HK-2 (cell line): ENCODE data around the gene STK35.

ENCODE experiments used
- DNase-seq: peaks from one replicate; pipeline ENCODE4 v3.0.0-alpha.2; 2018; ENCODE audit not compliant: unreplicated experiment

The STK35 gene

DNA sequence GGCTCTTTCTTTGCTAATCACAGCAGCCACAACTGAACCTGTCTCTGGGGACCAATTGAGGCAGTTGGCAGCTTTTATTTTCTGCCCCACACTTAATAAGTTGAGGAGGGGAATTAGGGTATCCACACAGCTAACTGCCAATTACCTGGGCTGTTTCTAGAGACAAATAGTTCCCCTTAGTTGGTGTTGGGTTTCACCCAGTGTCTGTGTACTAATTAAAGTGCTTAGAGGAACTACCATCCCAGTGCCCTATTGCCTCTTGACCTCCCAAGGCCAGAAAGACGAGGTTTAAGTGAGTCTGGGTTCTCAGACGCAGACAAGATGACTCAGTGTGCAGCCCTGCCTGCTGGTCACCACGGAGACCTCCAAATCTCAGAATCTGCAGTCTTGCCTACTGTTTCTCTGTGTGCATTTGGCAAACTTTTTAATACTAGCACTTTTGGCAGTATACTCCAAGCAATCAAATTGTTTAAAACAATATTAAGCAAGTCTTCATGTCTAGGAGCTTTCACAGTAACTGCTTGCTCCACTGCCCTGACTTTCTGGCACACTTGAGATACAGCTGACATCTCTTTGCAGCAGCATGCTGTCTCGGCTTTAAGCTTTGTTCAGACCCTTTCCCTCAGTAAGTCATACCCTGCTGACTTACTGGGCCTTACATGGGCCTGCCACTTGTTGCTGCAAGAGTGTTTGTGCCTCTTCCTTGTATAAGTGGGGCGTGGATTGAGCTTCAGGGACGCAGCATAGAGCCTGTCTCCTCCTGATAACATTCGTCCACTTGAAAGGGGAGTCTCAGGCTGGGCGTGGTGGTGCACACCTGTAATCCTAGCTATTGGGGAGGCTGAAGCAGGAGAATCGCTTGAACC lies 31.9 kb downstream of the STK35 start:
- DNase-seq = peak; percentile 44

DNA sequence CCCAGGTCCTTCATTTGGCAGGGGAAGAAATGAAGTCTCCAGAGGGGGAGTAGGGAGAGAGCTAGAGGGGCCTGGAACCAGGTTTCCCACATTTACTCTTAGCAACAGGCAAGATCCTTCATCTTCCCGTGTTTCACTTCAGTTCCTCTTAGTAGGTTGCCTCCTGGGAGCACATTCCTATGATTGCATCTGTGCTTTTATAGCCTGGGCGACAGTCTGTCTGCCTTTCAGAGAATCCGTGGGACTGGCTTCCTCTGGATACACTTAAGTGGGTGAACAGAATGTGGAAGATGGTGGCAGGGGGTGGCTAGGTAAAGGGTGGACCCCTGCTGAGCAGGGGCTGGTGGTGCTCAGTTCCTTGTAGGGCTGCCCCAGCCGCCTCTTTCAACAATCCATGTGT lies 33.4 kb downstream of the STK35 start:
- DNase-seq = no peak

DNA sequence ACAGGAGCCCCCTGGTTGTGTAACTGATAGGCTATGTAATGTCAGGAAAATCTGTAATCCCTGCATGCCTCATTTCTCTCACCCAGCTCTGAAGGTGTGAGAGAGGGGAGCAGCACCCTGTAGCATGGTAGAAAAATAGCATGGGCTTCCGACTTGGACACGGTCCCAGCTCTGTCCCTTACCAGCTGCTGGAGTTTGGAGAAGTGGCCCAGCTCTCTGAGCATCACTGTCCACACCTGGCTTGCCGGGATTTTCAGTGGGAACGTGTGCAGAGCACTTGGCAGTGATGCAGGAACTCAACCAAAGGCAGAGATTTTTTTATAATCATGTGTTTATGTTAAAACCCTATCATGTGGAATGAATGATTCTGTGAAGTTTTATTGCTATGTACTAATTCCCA lies 34.6 kb downstream of the STK35 start:
- no peak for DNase-seq

DNA sequence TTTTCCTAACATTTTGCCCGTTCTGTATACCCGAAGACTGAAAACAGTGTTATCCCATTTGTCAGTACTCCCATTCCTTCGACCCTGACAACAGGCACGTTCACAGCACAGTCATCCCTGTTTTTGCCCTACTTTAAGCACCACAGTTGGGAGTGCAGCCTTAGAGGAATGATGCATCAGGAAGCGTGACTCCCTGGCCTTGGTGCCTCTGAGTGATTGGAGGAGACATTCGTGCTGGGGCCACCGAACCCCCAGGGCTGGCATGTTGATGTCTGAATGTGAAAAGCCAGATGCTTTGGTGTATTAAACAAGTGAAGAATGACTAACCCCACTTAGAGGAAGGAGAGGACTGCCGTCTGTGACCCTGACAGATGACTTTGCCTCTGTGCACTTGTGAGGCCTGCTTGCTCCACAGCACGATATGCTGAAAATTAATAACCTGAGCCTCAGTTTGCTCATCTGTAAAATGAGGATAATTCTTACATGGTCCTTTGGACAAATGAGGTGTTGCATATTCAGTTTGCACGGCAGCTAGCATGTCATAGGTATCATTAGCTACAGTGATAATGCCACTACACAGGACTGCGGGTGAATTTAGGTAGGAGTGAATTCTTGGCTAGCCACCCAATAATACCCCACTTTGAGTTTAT lies 36.0 kb downstream of the STK35 start:
- DNase-seq = no peak

DNA sequence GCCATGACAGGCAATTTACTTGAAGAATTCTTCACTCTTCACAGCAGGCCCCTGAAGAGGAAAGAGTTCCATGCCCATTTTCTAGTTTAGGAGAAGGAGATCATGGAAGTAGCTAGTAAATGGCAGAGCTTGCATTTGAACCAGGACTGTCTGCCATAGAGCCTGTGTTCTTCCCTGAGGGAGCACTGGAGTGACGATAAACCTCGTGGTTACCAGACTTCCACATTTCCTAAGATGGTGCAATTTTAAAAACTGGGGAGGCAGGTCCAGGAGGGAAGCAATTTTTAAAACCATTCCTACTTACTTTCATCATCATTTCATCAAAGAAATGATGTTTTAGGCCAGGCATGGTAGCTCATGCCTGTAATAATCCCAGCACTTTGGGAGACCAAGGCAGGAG lies 36.8 kb downstream of the STK35 start:
- DNase-seq = no peak

DNA sequence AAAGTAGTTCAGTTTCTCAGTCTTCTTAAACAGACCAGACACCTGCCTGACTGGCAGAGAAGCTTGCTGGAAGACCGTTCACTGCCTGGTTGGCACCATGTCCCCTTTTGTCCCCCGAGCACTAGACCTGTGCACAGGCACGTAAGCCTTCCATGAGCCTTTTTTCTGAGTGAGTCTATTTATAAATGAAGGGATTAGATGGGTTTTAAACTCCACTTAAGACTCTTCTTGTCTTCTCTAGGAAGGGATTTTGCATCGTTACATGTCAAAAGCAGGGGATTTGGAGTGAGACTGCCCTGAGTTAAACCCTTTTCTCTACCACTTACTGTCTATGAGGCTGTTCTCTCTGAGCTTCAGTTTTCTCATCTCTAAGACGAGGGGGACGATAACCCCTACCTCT lies 37.6 kb downstream of the STK35 start:
- no peak for DNase-seq

DNA sequence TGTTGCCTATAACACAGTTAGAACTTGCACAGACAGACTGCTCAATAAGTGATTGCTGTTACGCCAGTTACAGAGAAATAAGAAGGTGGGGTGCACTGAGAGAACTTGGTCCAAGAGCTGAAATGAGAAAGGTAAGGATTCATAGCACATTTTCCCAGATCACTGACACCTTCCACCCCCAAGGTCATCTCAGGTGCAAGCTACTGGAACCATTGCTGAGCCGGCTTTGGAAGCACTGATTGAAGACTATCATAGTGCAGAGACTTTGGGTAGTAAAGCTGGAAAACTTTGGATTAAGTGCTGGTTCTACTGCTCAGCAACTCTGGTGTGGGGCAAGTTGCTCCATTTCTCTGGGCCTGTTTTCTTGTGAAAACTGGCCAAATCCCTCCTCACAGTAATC lies 38.1 kb downstream of the STK35 start:
- DNase-seq = no peak

DNA sequence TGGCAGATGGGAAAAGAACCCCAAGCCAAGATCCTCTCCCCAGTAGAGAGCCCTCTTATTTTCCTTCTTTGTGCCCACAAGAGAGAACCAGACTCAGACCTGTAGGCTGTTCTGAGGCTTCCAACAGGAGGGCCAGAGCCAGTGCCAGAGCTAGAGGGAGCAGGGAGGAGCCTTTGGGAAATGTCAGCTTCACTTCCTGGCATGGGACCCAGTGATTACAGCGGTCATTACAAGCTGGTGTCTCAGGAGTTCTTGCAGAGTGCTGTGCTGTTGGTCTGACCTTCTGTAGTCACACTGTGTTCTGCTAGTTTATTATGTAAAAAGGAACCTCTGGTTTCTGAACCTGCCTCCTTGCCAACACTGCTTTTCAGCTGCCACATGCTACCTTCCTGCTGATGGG lies 38.9 kb downstream of the STK35 start:
- no peak for DNase-seq

DNA sequence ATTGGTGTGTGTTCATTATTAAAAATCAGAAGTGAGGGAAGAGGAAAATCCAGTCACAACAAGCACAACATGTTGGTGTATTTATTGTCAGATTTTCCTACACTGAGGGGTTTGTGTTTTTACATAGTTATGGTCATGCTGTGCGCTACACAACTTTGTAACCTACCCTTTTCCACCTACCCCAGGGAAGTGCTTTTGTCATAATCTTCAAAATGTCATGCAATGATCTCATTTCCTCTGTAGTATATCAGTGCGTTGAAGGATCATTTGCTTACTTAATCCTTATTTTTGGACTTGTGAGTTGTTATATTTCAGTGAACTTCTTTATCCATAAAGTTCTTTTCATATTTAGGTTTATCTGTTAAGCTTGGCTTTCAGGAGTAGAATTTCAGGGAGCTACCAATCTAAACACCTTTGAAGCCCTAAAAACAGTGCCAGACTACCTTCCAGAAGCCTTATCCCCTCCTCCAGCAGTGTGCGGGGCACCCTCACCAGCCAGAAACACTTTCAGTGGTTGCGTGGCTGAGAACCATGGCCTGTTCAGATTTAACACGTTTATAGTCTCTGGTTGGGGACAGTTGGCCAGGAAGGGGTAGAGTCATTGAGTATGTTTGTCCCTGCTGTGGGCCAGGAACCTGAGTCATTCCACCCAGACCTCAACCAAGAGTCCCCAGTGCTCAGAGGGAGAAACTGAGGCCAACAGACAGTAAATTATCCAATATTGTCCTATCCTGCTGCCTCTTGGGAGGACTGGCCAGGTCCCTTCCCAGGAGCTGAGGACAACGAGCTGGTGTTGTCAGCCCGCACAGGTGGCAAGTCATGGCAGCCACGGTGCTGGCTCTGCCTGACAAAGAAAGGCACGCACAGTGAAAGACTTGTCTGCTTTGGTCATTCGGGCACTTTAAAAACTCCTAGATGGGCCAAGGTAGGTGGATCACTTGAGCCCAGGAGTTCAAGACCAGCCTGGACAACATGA lies 40.3 kb downstream of the STK35 start:
- DNase-seq = no peak

DNA sequence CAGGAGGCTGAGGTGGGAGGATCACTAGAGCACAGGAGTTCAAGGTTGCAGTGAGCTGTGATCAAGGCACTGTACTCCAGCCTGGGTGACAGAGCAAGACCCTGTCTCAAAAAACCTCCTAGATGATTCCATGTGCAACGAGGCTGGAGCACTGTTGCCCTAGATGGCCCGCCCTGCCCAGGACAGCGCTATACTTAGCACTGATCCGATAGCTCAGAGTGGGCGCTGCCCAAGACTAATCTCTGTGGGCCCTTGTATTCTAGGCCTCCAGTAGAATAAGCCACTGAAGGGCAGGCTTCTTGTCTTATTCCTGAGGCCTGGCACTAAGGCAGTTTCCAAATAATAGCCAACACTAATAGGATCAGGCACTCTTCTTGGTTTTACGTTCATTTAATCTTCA lies 41.0 kb downstream of the STK35 start:
- no peak for DNase-seq

DNA sequence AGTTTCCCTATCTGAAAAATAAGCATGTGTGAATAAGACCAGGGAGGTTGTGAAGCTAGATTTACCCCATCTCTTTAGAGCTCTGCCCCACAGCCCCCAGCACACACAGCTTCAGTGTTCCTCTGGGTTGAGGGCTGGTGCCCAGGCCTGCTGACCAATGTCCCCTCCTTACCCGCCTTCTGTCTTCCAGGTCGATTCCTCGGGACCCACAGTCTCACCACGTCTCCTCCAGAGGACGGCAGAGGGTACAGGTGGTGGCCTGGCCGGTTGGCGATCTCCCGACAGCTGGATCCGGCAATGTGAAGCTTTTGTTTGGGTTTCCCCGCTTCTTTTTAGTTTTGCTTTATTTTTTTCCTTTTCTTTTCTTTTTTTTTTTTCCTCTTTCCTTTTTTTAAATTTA lies 42.0 kb downstream of the STK35 start:
- no peak for DNase-seq

DNA sequence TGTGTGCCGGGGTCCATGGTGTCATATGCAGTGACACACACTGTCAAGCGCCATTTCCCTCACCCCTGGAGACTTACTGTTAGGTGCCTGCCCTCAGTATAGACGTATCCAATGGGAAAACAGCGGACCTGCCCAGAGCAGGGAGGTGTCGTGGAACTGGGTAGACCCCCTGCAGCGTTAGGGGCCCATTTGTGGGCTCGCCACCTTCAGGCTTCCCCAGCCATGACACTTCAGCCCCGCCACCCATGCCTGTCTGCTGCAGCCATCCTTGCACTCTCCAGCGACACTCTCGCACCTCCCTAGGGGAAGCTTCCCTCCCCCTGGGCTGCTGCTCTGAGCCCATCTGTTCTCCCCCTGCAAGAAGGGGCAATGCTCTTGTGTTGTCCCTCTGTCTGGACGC lies 43.2 kb downstream of the STK35 start:
- no peak for DNase-seq

DNA sequence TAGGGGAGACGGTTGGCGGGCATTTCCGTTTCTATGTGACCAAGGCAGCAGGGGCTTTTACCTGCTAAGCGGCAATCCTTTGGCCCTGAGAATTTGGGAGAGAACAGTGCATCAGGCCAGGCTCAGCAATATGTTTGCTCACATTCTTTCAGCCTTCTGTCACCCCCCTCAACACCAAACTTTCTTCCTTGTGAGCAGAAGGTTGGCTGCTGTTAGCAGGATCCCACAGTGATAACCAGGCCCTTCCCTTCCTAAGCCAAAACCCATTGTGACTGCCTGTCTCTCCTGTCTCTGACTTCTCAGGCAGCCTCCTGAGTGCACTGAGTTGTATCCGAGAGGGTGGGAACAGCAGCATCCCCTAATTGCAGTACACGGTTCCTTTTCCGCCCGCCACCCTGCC lies 43.7 kb downstream of the STK35 start:
- no peak for DNase-seq

DNA sequence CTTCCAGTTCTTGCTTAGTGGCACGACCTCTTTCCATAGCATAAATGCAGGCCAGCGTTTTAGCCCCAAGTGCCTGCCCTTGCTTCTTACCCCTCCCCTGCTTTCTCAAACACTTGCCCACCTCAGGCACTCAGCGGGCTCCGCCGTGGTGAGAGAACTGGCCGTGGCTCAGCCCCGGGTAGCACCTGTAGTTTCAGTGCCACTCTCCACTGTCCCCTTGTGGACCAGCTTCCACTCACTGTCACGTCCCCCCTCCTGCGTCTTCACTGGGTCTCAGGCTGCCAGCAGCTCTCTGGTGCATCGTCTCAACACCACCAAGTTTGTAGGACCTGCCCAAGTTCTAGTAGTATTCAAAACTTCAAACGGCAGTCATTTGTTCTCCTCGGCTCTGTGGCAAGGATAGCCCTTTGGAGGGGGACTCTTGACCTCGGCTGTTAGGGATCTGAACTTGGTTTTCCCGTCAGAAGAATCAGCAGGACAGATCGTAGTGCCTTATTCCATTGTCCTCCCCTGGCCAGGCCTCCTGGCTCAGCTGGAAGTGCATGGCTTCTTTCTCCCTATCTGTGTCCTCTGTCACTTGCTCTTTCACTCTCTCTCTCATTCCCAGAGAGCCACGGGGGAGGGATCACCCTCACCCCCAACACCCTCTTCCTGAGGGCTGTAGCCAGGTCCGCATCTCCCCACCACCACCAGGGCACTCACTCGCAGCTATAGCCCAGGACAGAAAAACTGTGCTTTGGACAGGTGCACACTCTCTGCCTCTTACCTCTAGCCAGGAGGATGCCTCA lies 44.6 kb downstream of the STK35 start:
- no peak for DNase-seq

DNA sequence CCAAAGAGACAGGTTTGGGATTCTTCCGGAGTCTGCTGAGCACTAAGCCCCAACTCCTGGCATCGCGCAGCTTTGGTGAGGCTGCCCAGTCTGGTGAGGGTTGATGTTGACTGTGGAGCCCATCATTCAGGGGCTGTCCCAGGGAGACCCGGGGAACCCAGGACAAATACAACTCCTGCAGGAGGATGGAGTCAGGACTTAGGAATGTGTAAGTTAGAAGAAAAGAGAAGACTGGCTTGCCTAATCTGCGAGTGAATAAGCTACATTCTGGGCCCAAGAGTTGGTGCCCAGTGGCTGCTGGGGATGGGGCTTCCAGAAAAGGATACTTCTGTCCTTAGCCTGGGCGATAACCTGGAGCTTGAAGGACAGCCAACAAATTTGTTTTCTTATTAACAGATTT lies 47.9 kb downstream of the STK35 start:
- DNase-seq = no peak

DNA sequence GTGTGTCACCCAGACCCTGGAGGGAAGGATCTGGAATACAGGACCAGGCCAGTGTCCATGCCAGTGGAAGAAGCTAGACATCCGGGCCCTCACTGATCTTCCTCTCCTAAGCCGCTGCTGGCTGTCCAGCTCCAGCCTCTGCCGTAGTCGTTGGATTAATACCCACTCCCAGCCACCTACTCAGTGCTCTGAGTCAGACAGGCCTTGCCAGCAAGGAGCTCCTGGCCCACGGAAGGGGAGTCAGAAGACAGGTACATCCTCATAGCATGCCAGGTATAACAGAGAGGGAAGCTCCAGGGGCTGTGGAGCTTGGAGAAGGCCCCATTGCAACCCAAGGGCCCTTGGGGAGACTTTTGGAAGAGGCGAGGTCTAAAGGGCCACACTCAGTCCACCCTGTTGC lies 49.0 kb downstream of the STK35 start:
- DNase-seq = no peak

DNA sequence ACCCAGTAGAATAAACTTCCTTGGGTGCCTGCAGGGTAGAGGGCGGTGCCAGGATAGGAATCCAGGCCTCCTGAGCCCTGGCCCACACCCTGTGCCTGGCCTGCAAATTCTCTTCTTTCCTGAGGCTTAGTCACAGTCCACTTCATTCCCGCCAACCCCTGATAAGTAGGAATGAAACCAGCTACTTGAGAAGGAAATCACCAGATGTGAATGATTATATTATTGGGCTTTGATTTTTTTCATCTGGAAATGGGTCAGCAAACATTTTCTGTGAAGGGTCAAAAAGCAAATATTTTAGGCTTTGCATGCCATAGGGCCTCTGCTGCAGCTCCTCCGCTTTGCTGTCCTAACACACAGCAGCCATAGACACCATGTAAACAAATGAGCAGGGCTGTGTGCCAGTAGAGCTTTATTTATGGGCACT lies 50.2 kb downstream of the STK35 start:
- DNase-seq = peak; percentile 46

DNA sequence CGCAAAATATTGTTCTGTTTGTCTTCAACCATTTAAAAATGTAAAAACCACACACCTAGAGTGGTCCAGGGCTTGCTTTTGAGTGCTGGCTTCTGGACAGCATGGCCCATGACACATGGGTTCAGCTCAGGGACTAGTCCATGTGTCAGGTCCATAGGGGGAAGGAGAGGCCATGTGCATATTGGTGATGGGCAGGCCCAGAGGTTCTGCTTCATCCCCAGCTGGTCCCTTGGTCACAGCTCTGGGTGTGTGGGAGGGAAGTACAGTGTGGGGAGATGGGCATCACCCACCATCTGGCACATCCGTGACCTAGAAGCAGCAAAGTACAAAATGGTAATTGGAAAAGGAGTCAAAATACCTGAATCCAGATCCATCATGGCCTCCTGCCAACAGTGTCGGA lies 50.7 kb downstream of the STK35 start:
- no peak for DNase-seq

DNA sequence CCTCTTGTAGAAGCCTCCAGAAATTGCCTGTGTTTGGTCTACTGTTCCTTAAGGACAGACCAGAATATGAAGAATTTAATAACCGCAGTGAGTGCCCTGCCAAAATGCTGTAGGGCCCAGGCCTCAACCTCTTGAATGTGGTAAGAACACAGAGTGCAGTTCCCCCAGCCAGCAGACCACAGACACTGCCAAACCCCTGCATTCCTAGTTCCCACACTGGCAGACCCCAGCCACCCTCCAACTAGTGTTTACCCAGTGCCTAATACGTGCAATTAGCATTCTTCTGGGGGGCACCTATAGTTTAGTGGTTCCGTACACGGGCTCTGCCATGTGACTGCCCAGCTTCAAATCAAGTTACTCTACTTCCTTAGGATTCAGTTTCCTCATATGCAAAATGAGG lies 51.7 kb downstream of the STK35 start:
- no peak for DNase-seq

DNA sequence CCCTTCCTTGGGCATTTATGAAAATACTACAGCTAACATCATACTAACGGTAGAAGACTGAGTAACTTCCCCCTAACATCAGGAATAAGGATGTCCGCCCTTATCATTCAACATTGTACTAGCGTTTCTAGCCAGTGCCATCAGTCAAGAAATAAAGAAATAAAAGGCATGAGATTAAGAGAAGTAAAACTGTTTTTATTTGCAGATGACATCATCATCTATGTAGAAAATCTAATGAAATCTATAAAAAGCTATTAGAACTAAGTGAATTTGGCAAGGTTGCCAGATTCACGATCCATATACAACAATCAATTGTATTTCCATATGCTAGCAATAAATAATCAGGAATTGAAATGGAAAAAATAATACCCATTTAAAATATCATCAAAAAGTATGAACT lies 54.6 kb downstream of the STK35 start:
- DNase-seq = no peak
